Left lung (tissue), 10 donors: ENCODE measurements around the gene ETS2. TPM values are rescaled to one million over a fixed set of nuclear protein-coding genes. Genes with fewer than 3 reads are reported as not detected.

Experiments
- ATAC-seq: fragments of 200-7000 bp; cut with Tn5 transposase; one replicate; pipeline ENCODE4 v1.9.1; 2020; ENCODE audit warnings: moderate library complexity
- DNase-seq, 4 donors: peaks; one replicate each; pipeline ENCODE4 v3.0.0-alpha.2; 2013 to 2020
- H3K27ac ChIP-seq, 2 donors: fragments of 200-600 bp; sonication (generic) in 1 of 2; one replicate each; pipeline versions ENCODE4 v1.5.0 to v1.8.0; 2020 to 2021
- H3K27me3 ChIP-seq, 2 donors: fragments of 200-600 bp; sonication (generic) in 1 of 2; one replicate each; pipeline versions ENCODE4 v1.5.0 to v1.8.0; 2020 to 2021
- H3K36me3 ChIP-seq, 2 donors: fragments of 200-600 bp; sonication (generic) in 1 of 2; one replicate each; pipeline versions ENCODE4 v1.5.0 to v1.8.0; 2020 to 2021
- H3K4me1 ChIP-seq, 2 donors: fragments of 200-600 bp; one replicate each; pipeline ENCODE4 v1.8.0; 2021
- H3K4me3 ChIP-seq, 2 donors: fragments of 200-600 bp; sonication (generic) in 1 of 2; one replicate each; pipeline versions ENCODE4 v1.5.0 to v1.8.0; 2020 to 2021; ENCODE audit warnings: mild to moderate bottlenecking in 1 of 2
- H3K9me3 ChIP-seq, 2 donors: fragments of 200-600 bp; sonication (generic) in 1 of 2; one replicate each; pipeline versions ENCODE4 v1.5.0 to v1.8.0; 2020 to 2021
- intact Hi-C, 2 donors: fragments of 100-400 bp; cut with DNase I; formaldehyde crosslinking; loops; one replicate each; pipeline versions ENCODE4 v1.11.2 to v1.14.2; 2022
- polyA plus RNA-seq, 6 donors: library from polyadenylated mRNA; unstranded; fragments of 120-200 nt; gene quantifications; one replicate each; pipeline ENCODE4 v1.2.1, GENCODE V29; 2013; ENCODE audit not compliant: insufficient read length in 6 of 6
- total RNA-seq, 2 donors: library from RNA; stranded (reverse); fragmentation: NEBNext Ultra II Directional; extraction: Animal tissue kit (Norgen Biotek cat#: 25700); gene quantifications; one replicate each; pipeline ENCODE4 v1.2.1, GENCODE V29; 2021
- TF ChIP-seq, protein P1 (sequence below), 2 donors: fragments of 200-600 bp; sonication (generic) in 1 of 2; IDR thresholded peaks; one replicate each; pipeline versions ENCODE4 v1.5.0 to v1.8.0; 2021; ENCODE audit warnings: antibody characterized with exemption in 2 of 2
- donor health status: DM: no; HTN: yes; CAD: no.
- donor health status: DM: no; HTN: no; CAD: no.

Gene ETS2
- total and polyA plus RNA-seq, 8 donors = 93.2 to 199 (median 158) TPM

DNA sequence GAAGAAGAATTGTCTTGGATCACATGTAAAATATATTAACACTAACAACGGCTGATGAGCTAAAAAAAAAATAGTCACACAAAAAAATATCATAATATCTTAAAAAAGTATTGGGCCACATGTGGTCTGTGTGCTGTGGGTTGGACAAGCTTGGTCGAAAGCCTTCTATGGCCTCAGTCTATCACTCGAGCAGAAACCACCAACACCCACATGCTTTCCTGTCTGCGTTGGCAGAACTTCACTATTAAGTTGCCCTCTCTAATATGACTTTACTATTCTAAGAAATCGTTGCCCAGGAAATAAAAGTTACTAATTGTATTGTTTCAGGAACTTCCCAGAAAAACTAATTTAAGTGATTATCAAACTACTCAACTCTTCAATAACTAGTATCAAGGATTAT lies 28.2 kb upstream of the ETS2 start:
- ATAC-seq = peak; percentile 45
- no peaks in the 10 kb centered on the region for H3K36me3 ChIP-seq
- DNase-seq = no peak
- peaks cover 0 to 17% of the 10 kb centered on the region in 2 donors for H3K9me3 ChIP-seq
- intact Hi-C loops = no loop called here
- H3K27ac ChIP-seq = no peak overlapping the region
- no peak overlapping the region for H3K4me3 ChIP-seq
- TF ChIP-seq, protein P1, sequence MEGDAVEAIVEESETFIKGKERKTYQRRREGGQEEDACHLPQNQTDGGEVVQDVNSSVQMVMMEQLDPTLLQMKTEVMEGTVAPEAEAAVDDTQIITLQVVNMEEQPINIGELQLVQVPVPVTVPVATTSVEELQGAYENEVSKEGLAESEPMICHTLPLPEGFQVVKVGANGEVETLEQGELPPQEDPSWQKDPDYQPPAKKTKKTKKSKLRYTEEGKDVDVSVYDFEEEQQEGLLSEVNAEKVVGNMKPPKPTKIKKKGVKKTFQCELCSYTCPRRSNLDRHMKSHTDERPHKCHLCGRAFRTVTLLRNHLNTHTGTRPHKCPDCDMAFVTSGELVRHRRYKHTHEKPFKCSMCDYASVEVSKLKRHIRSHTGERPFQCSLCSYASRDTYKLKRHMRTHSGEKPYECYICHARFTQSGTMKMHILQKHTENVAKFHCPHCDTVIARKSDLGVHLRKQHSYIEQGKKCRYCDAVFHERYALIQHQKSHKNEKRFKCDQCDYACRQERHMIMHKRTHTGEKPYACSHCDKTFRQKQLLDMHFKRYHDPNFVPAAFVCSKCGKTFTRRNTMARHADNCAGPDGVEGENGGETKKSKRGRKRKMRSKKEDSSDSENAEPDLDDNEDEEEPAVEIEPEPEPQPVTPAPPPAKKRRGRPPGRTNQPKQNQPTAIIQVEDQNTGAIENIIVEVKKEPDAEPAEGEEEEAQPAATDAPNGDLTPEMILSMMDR (IDR thresholded peaks at IDR 0.05) = no peak
- H3K4me1 ChIP-seq = peaks cover 5 to 15% of the 10 kb centered on the region in 2 donors
- no peaks in the 10 kb centered on the region for H3K27me3 ChIP-seq

DNA sequence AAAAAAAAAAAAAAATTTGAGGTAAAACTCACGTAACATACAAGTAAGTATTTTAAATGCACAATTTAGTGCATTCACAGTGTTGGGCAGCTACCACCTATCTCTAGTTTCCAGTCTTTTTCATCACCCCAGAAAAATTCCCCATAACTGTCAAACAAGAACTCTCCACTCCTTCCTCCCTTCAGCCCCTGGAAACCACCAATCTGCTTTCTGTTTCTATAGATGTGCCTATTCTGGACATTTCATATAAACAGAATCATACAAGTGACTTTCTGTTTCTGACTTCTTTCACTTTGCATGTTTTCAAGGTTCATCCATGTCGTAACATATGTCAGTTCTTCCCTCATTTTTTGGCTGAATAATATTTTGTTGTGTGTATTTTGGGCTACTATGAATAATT lies 24.9 kb upstream of the ETS2 start:
- TF ChIP-seq, protein P1 (IDR thresholded peaks at IDR 0.05) = no peak
- intact Hi-C loops = no loop called here
- ATAC-seq (no peak), DNase-seq (no peak)
- no peak overlapping the region for H3K4me3 ChIP-seq
- H3K4me1 ChIP-seq = no peaks in the 10 kb centered on the region
- no peaks in the 10 kb centered on the region for H3K36me3 ChIP-seq
- no peak overlapping the region for H3K27ac ChIP-seq
- no peaks in the 10 kb centered on the region for H3K27me3 ChIP-seq
- H3K9me3 ChIP-seq = peaks cover 0 to 23% of the 10 kb centered on the region in 2 donors

DNA sequence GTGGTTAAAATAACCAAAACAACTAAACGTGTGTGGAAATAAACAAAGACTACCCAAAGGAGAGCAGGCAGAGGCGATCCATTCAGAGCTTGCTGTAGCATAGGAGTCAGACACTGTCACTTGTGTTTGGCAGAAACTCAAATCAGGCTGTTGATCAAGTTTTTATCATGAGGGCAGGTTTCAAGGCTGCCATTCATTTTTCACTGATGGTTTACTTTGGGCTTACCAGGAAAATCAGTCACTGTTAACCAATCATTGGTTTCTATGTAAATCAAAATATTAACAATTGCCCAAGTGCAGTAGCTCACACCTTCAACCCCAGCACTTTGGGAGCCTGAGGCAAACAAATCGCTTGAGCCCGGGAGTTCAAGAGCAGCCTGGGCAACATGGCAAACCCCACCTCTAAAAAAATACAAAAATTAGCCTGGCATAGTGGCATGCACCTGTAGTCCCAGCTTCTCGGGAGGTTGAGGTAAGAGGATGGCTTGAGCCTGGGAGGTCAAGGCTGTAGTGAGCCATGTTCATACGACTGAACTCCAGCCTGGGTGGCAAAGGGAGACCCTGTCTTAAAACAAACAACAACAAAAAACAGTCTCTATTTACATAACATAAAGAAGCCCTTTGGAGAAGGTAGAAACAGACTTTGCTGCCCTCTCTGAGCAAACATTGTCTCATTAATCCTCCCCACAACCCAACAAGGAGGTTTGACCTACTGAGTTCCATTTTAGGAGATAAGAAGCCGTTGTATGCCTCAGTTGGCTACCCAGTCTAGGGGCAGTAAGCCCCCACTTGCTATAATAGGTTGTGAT lies 21.1 kb upstream of the ETS2 start:
- TF ChIP-seq, protein P1 (IDR thresholded peaks at IDR 0.05) = no peak
- intact Hi-C loops = no loop called here
- DNase-seq (no peak), ATAC-seq (no peak)
- H3K36me3 ChIP-seq = no peaks in the 10 kb centered on the region
- H3K27me3 ChIP-seq = no peaks in the 10 kb centered on the region
- H3K27ac ChIP-seq = no peak overlapping the region
- no peaks in the 10 kb centered on the region for H3K4me1 ChIP-seq
- H3K9me3 ChIP-seq = peaks cover 0 to 16% of the 10 kb centered on the region in 2 donors
- H3K4me3 ChIP-seq = no peak overlapping the region

DNA sequence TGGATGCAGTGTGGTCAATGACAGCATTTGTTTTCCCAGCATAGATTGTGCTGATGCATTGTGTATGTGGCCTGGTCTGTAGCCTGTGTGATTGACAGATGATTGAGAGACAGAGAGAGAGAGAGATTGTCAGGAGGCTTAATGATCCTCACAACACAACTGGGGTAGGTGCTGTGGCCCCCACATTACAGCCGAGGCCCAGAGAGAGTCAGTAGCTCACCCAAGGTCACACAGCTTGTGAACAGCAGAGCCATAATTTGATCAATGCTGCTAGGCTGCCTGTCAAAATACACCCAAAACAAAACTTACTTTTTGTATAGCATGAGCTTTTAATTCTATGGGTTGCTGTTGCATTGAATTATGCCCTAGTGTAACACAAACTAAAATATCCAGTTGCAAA lies 20.2 kb upstream of the ETS2 start:
- Histone ChIP-seq H3K27me3 (no peaks in the 10 kb centered on the region), H3K4me3 (no peak overlapping the region), H3K27ac (no peak overlapping the region), H3K36me3 (no peaks in the 10 kb centered on the region), H3K9me3 (peaks cover 0 to 16% of the 10 kb centered on the region in 2 donors), H3K4me1 (no peaks in the 10 kb centered on the region)
- no peak for ATAC-seq
- DNase-seq = no peak
- intact Hi-C loops = no loop called here
- TF ChIP-seq, protein P1 (IDR thresholded peaks at IDR 0.05) = no peak

DNA sequence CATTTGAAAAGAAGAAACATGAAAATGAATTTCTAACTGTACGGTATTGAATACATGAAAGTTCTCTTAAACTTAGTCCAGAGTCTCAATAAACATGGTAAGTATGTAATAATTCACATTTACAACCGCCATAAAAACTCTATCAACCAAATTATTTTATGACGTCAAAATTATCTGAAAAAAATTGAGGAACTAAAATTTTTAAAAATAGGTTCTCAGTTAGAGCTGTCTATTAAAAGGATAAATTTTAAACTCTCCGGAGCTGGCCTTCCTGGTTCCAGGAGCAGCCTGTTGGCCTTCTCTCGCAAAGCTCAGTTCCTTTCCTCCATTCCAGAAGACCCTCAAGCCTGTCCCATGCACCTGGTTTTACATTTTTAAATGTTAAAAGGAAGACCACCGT lies 18.7 kb upstream of the ETS2 start:
- H3K4me3 ChIP-seq = no peak overlapping the region
- H3K36me3 ChIP-seq = no peaks in the 10 kb centered on the region
- peaks cover 0 to 11% of the 10 kb centered on the region in 2 donors for H3K9me3 ChIP-seq
- H3K27ac ChIP-seq = no peak overlapping the region
- intact Hi-C loops = no loop called here
- no peaks in the 10 kb centered on the region for H3K4me1 ChIP-seq
- no peak for ATAC-seq
- TF ChIP-seq, protein P1 (IDR thresholded peaks at IDR 0.05) = no peak
- no peaks in the 10 kb centered on the region for H3K27me3 ChIP-seq
- DNase-seq = no peak
